B cell (primary cell): Measurements from ENCODE around the gene NFATC2.

Source experiments
- EZH2 ChIP-seq: IDR thresholded peaks from 2 replicates; pipeline ENCODE4 v1.6.1; 2012; ENCODE audit warnings: borderline replicate concordance, low read depth, mild to moderate bottlenecking, moderate library complexity, low read length; ENCODE audit not compliant: insufficient read depth, poor library complexity, severe bottlenecking
- TF ChIP-seq, protein P1 (sequence below): fragments of 200-600 bp; IDR thresholded peaks from one replicate; pipeline ENCODE4 v1.8.0; 2022; ENCODE audit warnings: antibody characterized with exemption, mild to moderate bottlenecking

DNA sequence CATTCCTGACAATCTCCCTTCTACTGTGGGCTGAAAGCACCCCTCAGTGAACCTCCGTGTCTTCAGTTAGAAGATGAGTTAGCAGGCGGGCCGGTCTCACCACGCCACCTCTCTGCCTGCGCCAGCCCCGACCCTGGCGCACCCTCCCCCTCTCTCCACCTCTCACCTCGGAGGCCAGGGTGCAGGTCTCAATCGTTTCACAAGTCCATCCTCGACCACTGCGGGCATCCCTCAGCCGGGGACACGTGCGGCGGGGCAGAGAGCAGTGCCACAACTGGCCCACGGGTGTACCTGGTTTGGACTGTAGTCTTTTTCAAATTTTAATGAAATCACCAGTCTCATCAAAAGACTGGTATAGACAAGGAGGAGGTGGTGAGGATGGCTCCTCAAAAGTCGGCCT is 34.4 kb downstream of the NFATC2 start:
- TF ChIP-seq, protein P1, sequence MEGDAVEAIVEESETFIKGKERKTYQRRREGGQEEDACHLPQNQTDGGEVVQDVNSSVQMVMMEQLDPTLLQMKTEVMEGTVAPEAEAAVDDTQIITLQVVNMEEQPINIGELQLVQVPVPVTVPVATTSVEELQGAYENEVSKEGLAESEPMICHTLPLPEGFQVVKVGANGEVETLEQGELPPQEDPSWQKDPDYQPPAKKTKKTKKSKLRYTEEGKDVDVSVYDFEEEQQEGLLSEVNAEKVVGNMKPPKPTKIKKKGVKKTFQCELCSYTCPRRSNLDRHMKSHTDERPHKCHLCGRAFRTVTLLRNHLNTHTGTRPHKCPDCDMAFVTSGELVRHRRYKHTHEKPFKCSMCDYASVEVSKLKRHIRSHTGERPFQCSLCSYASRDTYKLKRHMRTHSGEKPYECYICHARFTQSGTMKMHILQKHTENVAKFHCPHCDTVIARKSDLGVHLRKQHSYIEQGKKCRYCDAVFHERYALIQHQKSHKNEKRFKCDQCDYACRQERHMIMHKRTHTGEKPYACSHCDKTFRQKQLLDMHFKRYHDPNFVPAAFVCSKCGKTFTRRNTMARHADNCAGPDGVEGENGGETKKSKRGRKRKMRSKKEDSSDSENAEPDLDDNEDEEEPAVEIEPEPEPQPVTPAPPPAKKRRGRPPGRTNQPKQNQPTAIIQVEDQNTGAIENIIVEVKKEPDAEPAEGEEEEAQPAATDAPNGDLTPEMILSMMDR: no peak
- TF ChIP-seq EZH2: no peak
